Uterus (tissue), 2 donors: ENCODE results near the gene SLC22A12.

Experiments used
- POLR2A ChIP-seq, 2 donors: fragments of 450-650 bp; IDR thresholded peaks; one replicate each; pipeline ENCODE4 v1.6.1; 2016; ENCODE audit warnings: antibody characterized with exemption in 2 of 2, mild to moderate bottlenecking in 1 of 2, moderate library complexity in 1 of 2
- TF ChIP-seq, protein P1 (sequence below), 4 experiments: fragments of 200-600 bp in 2 of 4; fragments of 450-650 bp in 2 of 4; sonication (generic) in 2 of 4; IDR thresholded peaks; one replicate each; pipeline ENCODE4 v1.5.1; 2016 to 2019; ENCODE audit warnings: antibody characterized with exemption in 4 of 4, mild to moderate bottlenecking in 2 of 4, moderate library complexity in 1 of 4

DNA sequence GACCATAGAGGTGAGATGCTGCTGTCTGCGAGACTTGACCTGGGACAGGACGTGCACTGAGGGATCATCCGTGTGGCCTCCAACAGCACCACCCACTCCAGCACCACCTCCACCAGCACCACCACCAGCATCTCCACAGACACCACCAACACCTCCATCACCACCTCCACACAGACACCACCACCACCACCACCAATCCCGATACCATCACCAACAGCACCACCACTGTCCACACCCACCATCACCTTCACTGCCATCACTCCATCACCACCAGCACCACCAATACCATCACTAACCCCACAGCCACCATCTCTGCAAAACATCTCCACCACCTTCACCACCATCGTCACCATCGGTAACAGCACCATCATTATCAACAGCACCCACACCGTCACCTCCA is 26.6 kb upstream of the SLC22A12 start:
- TF ChIP-seq, protein P1, sequence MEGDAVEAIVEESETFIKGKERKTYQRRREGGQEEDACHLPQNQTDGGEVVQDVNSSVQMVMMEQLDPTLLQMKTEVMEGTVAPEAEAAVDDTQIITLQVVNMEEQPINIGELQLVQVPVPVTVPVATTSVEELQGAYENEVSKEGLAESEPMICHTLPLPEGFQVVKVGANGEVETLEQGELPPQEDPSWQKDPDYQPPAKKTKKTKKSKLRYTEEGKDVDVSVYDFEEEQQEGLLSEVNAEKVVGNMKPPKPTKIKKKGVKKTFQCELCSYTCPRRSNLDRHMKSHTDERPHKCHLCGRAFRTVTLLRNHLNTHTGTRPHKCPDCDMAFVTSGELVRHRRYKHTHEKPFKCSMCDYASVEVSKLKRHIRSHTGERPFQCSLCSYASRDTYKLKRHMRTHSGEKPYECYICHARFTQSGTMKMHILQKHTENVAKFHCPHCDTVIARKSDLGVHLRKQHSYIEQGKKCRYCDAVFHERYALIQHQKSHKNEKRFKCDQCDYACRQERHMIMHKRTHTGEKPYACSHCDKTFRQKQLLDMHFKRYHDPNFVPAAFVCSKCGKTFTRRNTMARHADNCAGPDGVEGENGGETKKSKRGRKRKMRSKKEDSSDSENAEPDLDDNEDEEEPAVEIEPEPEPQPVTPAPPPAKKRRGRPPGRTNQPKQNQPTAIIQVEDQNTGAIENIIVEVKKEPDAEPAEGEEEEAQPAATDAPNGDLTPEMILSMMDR (IDR thresholded peaks at IDR 0.05), result no peak
- no peak for TF ChIP-seq POLR2A (IDR thresholded peaks at IDR 0.05)
